KBM-7 (cell line): ENCODE measurements around the gene DNAH5.

Experiments used
- DNase-seq: peaks from one replicate; pipeline ENCODE4 v3.0.0-alpha.2; 2015
- in situ Hi-C: fragments of 300-500 bp; cut with MboI; formaldehyde crosslinking; loops from 2 replicates; pipeline ENCODE4 v1.14.3; 2020; ENCODE audit warnings: low sequenced_read_pairs, low pct_unique_long_range_greater_than_20kb, mixed read lengths

Gene DNAH5

DNA sequence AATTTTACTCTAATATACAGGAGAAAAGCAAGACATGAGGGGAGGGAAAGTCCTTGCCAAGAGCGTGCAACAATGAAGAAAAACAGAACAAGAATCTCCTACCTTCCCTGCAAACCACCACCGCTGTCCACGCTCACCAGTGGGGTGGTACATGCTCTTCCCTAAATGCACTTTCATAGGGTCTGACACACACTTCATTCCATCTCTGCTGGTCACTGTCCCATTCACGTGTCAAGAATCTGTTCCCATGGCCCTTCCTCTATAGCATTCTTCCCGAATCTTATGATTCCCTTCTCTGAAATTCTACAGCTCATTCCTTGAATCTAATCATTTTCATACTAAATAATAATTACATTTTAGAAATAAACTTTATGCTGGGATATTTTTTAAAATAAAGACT, 11.4 kb upstream of the DNAH5 start:
- DNase-seq: no peak
- in situ Hi-C loops: no loop called here

DNA sequence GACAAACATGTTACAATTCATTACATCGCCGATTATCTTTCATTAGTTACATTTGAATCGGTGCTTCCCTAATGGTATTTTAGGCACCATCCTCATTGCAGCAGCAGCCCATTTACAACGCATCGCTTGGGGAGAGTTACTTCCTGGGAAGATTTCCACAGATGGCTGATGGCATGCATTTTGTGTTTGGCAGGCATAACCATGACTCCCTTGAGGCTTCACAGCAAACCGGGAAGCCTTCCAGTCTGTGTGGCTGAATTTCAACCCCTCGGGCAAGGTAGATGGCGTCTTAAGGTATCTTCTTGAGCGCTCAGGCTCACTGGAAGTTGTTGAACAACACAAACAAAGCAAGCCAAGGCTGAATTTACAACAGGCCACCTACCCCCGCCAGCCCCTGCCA, 1.6 kb upstream of the DNAH5 start:
- in situ Hi-C loops: no loop called here
- no peak for DNase-seq

DNA sequence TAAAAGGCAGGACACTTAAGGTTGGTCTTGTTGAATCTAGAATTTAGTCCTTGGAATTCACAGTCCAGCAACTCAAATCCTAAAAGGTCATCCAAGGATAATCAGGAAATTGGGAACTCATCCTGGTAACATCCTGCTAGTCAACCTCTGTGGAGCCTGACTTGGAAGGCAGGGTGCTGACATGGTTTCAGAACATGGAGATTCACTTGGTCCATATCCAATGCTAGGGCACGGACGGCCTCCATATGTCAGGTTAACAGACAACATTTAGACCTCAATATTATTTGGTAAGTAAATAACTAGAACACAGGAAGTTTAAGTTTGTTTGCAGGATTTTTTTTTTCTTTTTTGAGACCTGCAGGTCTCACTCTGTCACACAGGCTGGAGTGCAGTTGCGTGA, 783 bp upstream of the DNAH5 start:
- in situ Hi-C loops: no loop called here
- no peak for DNase-seq

DNA sequence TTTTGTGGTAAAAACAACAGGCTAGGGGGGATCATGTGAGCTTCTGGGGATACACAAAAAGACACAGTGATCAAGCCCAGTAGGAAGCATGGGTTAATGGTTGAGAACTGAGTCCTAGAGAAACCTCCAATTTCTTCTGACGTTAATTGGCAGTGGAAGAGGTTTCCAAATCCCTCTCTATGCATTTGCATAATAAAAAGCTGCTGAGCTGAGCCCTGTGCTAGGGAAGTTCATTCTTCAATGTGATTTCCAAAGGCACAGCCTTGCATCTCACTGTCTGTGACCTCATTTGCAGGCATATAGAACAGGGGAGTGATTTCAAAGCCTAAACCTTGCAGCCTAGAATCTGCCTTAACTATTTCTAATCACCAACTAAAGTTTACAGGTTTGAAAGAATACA, 812 bp downstream of the DNAH5 start:
- DNase-seq: no peak
- in situ Hi-C loops: no loop called here

DNA sequence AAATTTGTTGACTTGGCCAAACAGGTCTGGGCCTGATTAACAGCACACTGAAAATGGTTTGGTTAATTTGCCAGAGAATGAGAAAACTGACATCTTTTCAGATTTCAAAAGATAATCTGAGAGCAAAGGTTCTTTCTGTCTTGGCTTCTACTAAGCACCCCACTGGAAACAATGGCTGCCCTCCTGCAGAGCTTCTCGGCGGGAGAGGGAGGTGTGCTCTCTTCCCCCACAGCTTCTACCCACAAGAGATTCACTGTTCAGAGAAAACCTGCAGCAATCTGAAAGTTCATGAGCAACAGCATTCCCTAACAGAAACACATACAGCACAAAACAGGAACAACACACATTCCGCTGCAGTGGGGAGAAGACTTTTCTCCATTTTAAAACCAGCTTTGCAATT, 3.0 kb downstream of the DNAH5 start:
- no peak for DNase-seq
- in situ Hi-C loops: no loop called here

DNA sequence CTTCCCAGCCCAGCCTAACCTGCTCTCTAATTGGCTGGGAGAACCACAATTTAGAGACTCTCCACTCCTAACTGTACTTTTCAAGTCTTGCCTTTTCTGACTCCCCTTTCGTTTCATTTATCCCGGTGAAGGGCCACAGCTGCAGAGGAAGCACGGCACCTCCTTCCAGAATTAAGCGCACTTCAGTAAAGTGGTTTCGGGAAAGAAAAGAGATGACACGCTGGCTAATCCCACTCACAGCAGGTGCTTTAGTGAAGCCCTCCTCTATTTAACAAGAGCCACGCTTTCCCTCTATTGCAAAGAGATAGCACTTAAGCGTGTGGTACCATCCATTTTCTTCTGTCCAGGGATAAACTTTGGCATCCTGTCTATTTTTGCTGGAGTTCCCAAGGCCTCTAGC, 4.8 kb downstream of the DNAH5 start:
- DNase-seq: no peak
- in situ Hi-C loops: no loop called here

DNA sequence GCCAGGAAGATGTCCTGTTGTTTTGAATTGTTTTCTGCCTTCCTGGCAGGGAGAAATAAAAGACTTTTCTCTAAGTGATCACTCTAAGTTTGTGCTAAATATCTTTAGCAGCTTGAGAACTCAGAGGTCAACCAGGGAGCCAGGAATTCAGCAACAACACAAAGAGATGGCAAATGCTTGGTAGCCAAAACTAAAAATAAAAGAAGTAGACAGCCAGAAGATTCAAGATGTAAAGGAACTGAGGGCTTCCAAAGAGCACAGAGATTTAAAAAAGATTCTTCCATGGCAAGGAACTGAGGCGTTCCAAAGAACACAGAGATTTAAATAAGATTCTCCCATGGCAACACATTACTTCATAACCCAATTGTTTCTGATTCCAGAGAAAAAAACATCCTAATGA, 9.6 kb downstream of the DNAH5 start:
- in situ Hi-C loops: no loop called here
- DNase-seq: no peak

DNA sequence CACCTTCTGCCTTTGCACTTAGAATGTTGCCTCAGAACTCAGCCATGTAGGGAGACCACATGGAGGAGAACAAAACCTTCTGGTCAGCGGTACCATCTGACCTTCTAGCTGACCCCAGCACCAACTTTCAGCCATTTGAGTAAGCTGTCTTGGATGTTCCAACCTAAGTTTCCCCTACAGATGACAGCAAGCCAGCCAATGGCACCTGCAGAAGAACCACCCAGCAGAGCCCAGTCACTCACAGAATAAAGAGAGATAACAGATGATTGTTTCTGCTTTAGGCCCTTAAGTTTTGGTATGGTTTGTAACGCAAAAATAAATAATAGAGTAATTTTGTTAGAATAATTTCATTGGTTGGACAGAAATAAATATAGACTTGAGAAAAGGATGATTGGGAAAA, 10.4 kb downstream of the DNAH5 start:
- in situ Hi-C loops: no loop called here
- DNase-seq: no peak

DNA sequence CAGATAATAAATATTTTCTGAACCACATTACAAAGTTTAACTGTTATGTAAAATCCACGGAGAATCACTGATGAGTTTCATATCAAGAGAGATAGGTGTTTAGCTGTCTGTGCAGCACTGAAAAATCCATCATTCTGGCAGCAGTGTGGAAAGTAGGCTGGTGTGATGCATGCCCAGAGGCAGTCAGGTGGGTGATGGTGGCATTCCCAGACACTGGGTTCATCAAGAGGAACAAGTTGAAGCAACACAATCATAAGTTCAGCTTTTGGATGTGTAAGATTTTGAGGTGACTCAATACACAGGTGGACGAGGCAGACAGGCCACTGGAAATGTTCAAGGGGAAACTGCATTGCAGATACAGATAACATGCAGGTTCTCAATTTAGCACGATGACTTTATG, 11.9 kb downstream of the DNAH5 start:
- no peak for DNase-seq
- in situ Hi-C loops: no loop called here

DNA sequence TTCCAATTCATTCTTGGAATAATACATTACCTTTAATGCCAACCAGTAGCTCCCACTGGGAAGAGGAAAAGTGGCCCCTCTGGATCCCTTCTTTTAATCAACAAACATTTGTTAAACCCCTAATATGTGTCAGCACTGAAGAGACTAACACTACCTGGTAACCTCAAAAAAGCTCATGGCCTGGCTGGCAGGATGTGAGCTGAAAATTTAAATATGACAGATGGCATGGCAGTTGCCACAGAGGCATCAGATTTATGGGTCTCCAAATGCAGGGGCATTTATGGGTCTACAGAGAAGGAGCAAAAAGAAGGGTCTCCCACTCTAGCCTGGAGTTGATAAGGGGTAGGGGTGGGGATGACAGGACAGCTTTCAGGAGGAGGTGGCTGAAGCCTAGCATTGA, 12.5 kb downstream of the DNAH5 start:
- no peak for DNase-seq
- in situ Hi-C loops: no loop called here

DNA sequence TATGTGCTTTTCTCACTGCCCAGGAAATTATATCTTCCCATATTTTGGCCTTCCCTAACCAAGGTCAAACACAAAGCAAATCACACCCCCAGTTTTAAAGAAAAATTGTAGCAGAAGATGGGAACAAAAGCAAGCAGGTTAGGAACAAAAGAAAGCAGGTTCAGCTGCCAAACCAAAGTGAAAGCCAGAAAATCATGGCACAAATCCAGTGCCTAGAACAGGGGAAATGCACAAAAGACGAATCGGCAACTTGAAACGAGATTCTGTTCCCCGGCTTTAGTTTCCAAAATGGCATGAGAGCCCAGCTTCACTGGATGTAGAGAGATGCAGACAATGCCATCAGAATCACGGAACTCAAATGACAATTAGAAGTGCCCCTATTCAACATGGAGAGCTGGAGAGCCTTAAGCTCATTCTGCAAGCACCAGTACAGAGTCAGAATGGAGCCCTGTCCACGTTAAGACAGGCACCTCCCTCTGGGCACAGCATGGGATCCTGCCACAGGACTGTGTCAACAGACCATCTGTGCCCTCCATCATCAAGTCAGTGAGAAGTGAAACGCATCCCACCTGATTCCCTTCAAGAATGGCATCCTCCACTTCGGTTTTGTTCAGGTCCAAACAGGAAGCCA, 13.8 kb downstream of the DNAH5 start:
- DNase-seq: no peak
- in situ Hi-C loops: no loop called here

DNA sequence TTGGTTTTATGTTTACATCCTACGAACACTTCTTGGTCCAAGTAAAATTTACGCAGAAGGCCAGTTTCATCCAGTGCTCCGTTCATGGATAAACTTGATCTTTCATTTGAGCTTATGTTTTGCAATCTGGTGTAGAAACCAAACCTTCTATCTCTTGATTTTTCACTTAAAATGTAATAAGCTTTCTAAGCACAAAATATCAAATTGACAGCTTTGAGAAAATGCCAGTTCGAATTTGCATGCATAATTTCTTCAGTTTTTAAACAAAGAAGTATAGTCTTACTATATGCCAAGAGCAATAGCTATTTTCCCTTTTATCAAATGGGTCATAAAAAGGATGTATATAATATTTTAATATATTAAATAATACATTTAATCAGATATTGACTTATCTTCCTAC, 17.8 kb downstream of the DNAH5 start:
- in situ Hi-C loops: no loop called here
- DNase-seq: no peak

DNA sequence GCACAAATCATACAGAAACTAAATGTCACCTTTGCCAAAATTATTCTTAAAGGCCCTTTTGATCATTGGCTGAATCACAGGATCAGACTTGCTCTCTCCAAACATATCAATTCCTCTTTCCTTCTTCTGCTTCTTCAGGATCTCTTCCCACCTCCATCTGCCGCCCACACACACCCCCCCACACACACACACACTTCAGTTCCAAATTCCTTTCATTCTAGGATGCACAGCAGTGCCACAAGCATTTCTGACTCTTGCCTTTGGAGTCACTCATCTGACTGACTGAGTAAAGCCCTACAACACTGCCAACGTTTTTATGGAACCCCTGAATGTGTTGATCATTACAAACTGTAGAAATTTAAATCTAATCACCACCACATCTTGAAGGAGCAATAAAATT, 22.9 kb downstream of the DNAH5 start:
- no peak for DNase-seq
- in situ Hi-C loops: no loop called here

DNA sequence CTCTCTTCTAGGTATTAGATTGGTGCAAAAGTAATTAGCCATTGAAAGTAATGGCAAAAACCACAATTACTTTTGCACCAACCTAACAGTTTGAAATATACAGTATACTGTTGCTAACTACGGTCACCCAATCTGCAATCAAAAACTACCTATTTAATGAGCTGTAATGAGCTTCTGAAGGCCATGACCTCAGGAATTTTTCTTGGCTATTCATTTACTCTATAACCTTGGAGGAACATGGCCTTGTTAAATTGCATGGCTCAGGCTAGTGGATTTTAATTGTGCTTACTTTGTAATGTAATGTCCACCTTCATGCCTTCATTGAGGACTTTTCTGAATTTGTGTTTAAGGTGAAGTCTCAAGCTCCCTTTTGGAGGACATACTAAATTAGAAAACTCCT, 24.7 kb downstream of the DNAH5 start:
- no peak for DNase-seq
- in situ Hi-C loops: no loop called here

DNA sequence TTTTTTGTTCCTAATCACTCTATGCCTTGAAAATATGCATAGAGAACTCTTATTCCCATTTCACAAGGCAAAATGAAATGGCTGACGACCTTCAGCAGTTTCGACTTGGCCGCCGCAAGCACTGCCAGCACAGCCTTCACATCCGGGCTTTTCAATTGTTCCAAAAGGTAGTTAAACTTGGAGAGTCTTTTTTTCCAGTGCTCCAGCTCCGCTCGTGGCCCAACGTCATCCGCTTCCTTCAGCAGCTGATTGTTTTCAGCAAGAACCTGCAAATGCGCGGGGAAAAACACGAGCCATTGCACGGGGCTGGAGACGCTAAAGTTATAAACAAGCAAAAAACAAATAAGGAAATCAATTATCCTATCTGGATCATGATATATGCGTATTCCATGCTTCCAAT, 25.4 kb downstream of the DNAH5 start:
- DNase-seq: no peak
- in situ Hi-C loops: no loop called here

DNA sequence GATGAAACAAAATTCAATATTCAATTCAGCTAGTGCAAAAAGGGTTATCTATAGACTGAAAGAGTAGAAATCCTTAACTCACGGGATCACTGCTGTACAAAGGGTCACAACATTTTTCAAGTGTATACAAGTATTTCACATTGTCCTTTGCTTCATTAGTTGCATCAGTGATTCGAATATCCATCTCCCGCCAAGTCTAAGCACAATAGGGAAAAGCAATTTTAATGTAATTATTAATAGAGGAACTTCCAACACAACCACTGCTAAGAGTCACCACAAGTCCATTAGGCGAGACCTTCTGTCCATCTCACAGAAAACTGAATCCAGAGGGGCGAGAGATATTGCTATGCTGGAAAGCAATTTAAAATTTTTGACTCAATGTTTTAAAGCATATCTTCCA, 27.4 kb downstream of the DNAH5 start:
- in situ Hi-C loops: no loop called here
- no peak for DNase-seq

DNA sequence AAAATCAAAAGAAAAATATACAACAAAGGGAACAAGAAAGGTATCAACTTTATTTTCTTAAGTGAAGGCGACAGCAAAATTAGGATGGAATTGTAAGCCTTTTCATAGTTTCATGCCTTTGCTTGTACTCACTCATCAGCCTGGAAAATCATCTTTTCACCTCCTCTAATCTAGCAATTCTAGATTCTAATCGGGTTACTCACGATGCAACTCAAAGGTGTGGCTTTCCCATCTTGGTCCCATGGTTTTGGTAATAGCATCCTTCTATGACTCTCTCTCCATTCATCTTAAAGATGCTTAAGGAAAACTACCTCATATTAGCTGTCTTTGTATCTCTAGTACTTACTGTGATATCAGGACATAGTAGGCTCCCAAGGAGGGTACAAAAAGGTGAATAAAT, 30.5 kb downstream of the DNAH5 start:
- no peak for DNase-seq
- in situ Hi-C loops: no loop called here

DNA sequence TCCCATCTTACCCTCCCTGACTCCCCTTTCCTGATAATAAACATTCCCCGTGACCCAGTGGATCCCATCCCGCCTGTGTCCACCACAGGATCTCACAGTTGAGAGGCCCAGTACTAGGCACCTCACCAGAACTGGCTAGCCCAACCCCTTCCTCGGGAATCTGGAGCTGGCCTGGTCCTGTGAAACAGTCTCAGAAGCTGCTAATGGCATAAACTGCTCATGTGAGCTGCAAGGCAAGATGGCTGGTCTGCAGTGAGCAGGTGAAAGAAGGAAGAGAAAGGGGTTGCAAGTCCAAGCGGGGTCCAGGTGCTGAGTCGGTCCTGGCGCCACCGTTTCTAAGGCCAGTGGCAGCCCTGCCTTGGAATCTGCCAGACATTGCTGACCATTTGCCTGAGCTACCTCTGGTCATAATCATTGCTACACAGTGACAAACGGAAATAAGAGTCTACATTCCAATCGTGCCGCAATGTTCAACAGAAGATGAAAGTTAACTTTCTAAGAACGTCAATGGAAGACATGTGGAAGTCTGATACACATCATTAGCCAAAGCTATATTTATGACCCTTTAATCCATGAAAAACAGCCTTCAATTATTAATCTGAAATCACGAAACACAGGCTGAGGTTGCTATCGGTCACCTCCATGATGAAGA, 33.7 kb downstream of the DNAH5 start:
- in situ Hi-C loops: no loop called here
- no peak for DNase-seq

DNA sequence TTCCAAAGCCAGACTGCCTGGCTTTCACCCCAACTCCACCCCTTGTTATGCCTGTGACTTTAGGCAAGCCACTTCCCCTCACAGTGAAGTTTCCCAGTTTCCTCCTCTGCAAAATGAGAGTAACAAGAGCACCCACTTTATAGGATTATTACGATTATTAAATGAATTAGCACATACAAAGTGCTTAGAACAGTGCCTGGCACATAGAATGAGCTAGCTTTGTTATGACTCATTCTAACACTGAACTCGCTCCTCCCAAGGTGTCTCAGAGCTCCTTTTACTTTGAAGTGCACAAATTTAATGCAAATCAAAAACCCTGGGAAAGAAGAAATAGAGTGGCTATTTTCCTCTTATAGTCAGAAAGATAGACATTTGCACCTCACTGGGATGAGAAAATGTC, 34.3 kb downstream of the DNAH5 start:
- DNase-seq: no peak
- in situ Hi-C loops: no loop called here

DNA sequence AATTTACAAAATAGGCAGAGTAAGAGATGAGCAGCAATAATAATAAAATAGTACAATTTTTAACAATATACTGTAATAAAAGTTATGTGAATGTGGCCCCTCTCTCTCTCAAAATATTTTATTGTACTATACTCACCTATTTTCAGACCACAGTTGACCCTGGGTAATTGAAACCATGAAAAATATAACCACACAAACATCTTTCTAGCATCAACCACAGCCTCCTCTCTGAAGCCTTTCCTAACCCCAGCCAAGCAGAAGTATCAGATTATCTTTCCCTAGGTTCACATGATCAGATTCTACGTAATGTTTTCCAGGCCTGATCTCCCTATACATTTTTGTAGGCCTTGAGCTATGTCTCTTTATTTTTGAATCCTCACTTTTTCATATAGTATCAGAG, 35.2 kb downstream of the DNAH5 start:
- no peak for DNase-seq
- in situ Hi-C loops: no loop called here

DNA sequence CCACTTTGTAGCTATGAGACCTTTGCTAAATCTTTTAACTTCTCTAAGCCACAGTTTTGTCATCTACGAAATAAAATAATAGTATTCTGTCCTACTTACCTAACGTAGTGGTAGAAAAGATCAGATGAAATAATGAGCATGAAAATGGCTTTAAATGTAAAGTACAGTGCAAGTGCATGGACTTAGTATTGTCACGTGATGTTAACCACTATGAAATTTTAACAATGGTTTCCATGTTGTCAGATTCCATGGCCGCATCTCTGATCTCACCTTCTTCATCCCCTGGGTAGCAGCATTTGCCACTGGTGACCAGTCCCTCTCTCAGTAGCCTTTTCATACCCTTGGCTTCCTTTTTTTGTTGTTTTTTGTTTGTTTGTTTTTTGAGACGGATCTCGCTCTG, 45.9 kb downstream of the DNAH5 start:
- in situ Hi-C loops: no loop called here

More for the DNA sequence above, 45.9 kb downstream of the DNAH5 start:
- DNase-seq: no peak
